Stimulated activated memory B cell treated with anti-CD40 and anti-IgM and Interleukin-4, amounts not matched to agents 10 μg/mL and 1 μg/mL and 100 μg/mL, for 72 hours (primary cell): ENCODE results near the gene SLIT1.

Source experiments
- ATAC-seq: fragments of 150-1000 bp; cut with Tn5 transposase; 2 replicates; pipeline ENCODE4 v1.10.0; 2021
- H3K27ac Mint-ChIP-seq: one replicate; pipeline ENCODE4 v1.8.0; 2022; ENCODE audit warnings: mild to moderate bottlenecking, mixed read lengths
- H3K27me3 Mint-ChIP-seq: one replicate; pipeline ENCODE4 v1.8.0; 2022; ENCODE audit warnings: mixed read lengths
- H3K36me3 Mint-ChIP-seq: one replicate; pipeline ENCODE4 v1.8.0; 2022; ENCODE audit warnings: mixed read lengths
- H3K4me1 Mint-ChIP-seq: one replicate; pipeline ENCODE4 v1.8.0; 2022; ENCODE audit warnings: mixed read lengths
- H3K4me3 Mint-ChIP-seq: one replicate; pipeline ENCODE4 v1.8.0; 2022; ENCODE audit warnings: mild to moderate bottlenecking, moderate library complexity, mixed read lengths
- H3K9me3 Mint-ChIP-seq: one replicate; pipeline ENCODE4 v1.8.0; 2022; ENCODE audit warnings: mixed read lengths

The SLIT1 gene

GRCh38 chr10:97168645-97169044 lies 17.1 kb downstream of the SLIT1 start:
- Mint-ChIP-seq H3K27ac (no peak overlapping the region), H3K36me3 (no peaks in the 10 kb centered on the region), H3K4me1 (no peaks in the 10 kb centered on the region), H3K4me3 (no peak overlapping the region), H3K27me3 (peaks cover 47% of the 10 kb centered on the region), H3K9me3 (no peaks in the 10 kb centered on the region)
- ATAC-seq = no peak

GRCh38 chr10:97165499-97165898 lies 20.3 kb downstream of the SLIT1 start:
- Mint-ChIP-seq H3K36me3 (no peaks in the 10 kb centered on the region), H3K9me3 (no peaks in the 10 kb centered on the region), H3K4me1 (no peaks in the 10 kb centered on the region), H3K27me3 (peaks cover 21% of the 10 kb centered on the region), H3K27ac (no peak overlapping the region), H3K4me3 (no peak overlapping the region)
- ATAC-seq = peak; percentile 29

GRCh38 chr10:97163781-97164501 lies 21.8 kb downstream of the SLIT1 start:
- H3K36me3 Mint-ChIP-seq = no peaks in the 10 kb centered on the region
- H3K27ac Mint-ChIP-seq = no peak overlapping the region
- H3K27me3 Mint-ChIP-seq = peaks cover 5% of the 10 kb centered on the region
- no peaks in the 10 kb centered on the region for H3K4me1 Mint-ChIP-seq
- H3K9me3 Mint-ChIP-seq = no peaks in the 10 kb centered on the region
- H3K4me3 Mint-ChIP-seq = no peak overlapping the region
- no peak for ATAC-seq

- H3K9me3 Mint-ChIP-seq = no peaks in the 10 kb centered on the region
- no peak overlapping the region for H3K4me3 Mint-ChIP-seq
- H3K36me3 Mint-ChIP-seq = no peaks in the 10 kb centered on the region
- no peak overlapping the region for H3K27ac Mint-ChIP-seq
- peaks cover 5% of the 10 kb centered on the region for H3K4me1 Mint-ChIP-seq
- H3K27me3 Mint-ChIP-seq = no peaks in the 10 kb centered on the region
- no peak for ATAC-seq
Measured at GRCh38 chr10:97163181-97163580, 22.6 kb downstream of the SLIT1 start.

GRCh38 chr10:97159646-97160305 lies 26.0 kb downstream of the SLIT1 start:
- Mint-ChIP-seq H3K9me3 (no peaks in the 10 kb centered on the region), H3K4me3 (no peak overlapping the region)

GRCh38 chr10:97157578-97158095 lies 28.1 kb downstream of the SLIT1 start:
- H3K4me1 Mint-ChIP-seq = peaks cover 15% of the 10 kb centered on the region
- ATAC-seq = peak; percentile 60
- no peaks in the 10 kb centered on the region for H3K27me3 Mint-ChIP-seq
- H3K9me3 Mint-ChIP-seq = no peaks in the 10 kb centered on the region
- H3K36me3 Mint-ChIP-seq = no peaks in the 10 kb centered on the region
- H3K4me3 Mint-ChIP-seq = no peak overlapping the region
- H3K27ac Mint-ChIP-seq = peak overlapping the region; percentile 15

More at GRCh38 chr10:97159646-97160305, 26.0 kb downstream of the SLIT1 start:
- H3K4me1 Mint-ChIP-seq = peaks cover 15% of the 10 kb centered on the region
- H3K27ac Mint-ChIP-seq = no peak overlapping the region
- no peak for ATAC-seq
- no peaks in the 10 kb centered on the region for H3K36me3 Mint-ChIP-seq
- no peaks in the 10 kb centered on the region for H3K27me3 Mint-ChIP-seq

- H3K4me1 Mint-ChIP-seq = peaks cover 15% of the 10 kb centered on the region
- no peaks in the 10 kb centered on the region for H3K9me3 Mint-ChIP-seq
- H3K36me3 Mint-ChIP-seq = no peaks in the 10 kb centered on the region
- ATAC-seq = no peak
- no peak overlapping the region for H3K27ac Mint-ChIP-seq
- H3K4me3 Mint-ChIP-seq = no peak overlapping the region
- H3K27me3 Mint-ChIP-seq = peaks cover 20% of the 10 kb centered on the region
Measured at GRCh38 chr10:97154781-97155180, 31.0 kb downstream of the SLIT1 start.

- Mint-ChIP-seq H3K27me3 (peaks cover 26% of the 10 kb centered on the region), H3K9me3 (no peaks in the 10 kb centered on the region), H3K4me3 (no peak overlapping the region), H3K4me1 (peaks cover 15% of the 10 kb centered on the region), H3K27ac (no peak overlapping the region), H3K36me3 (no peaks in the 10 kb centered on the region)
- ATAC-seq = no peak
Measured at GRCh38 chr10:97154162-97154561, 31.6 kb downstream of the SLIT1 start.

GRCh38 chr10:97153270-97153850 lies 32.4 kb downstream of the SLIT1 start:
- Mint-ChIP-seq H3K9me3 (no peaks in the 10 kb centered on the region), H3K27me3 (peaks cover 32% of the 10 kb centered on the region), H3K4me3 (no peak overlapping the region), H3K27ac (no peak overlapping the region), H3K36me3 (no peaks in the 10 kb centered on the region), H3K4me1 (peaks cover 12% of the 10 kb centered on the region)
- no peak for ATAC-seq

- Mint-ChIP-seq H3K4me3 (no peak overlapping the region), H3K27me3 (peaks cover 39% of the 10 kb centered on the region), H3K9me3 (no peaks in the 10 kb centered on the region), H3K4me1 (no peaks in the 10 kb centered on the region), H3K36me3 (no peaks in the 10 kb centered on the region), H3K27ac (no peak overlapping the region)
- ATAC-seq = no peak
Measured at GRCh38 chr10:97151307-97151914, 34.3 kb downstream of the SLIT1 start.

GRCh38 chr10:97150616-97151015 lies 35.1 kb downstream of the SLIT1 start:
- Mint-ChIP-seq H3K4me1 (no peaks in the 10 kb centered on the region), H3K4me3 (no peak overlapping the region)

GRCh38 chr10:97150013-97150595 lies 35.7 kb downstream of the SLIT1 start:
- Mint-ChIP-seq H3K9me3 (no peaks in the 10 kb centered on the region), H3K27ac (no peak overlapping the region), H3K36me3 (no peaks in the 10 kb centered on the region), H3K4me3 (no peak overlapping the region), H3K4me1 (no peaks in the 10 kb centered on the region), H3K27me3 (peaks cover 45% of the 10 kb centered on the region)
- no peak for ATAC-seq

More at GRCh38 chr10:97150616-97151015, 35.1 kb downstream of the SLIT1 start:
- H3K9me3 Mint-ChIP-seq = no peaks in the 10 kb centered on the region
- H3K27me3 Mint-ChIP-seq = peaks cover 45% of the 10 kb centered on the region
- H3K36me3 Mint-ChIP-seq = no peaks in the 10 kb centered on the region
- ATAC-seq = no peak
- H3K27ac Mint-ChIP-seq = no peak overlapping the region

GRCh38 chr10:97149079-97149531 lies 36.7 kb downstream of the SLIT1 start:
- no peak overlapping the region for H3K4me3 Mint-ChIP-seq
- ATAC-seq = no peak
- H3K36me3 Mint-ChIP-seq = no peaks in the 10 kb centered on the region
- H3K4me1 Mint-ChIP-seq = no peaks in the 10 kb centered on the region
- H3K27me3 Mint-ChIP-seq = peaks cover 45% of the 10 kb centered on the region
- no peaks in the 10 kb centered on the region for H3K9me3 Mint-ChIP-seq
- H3K27ac Mint-ChIP-seq = no peak overlapping the region

GRCh38 chr10:97144297-97144696 lies 41.5 kb downstream of the SLIT1 start:
- Mint-ChIP-seq H3K4me1 (no peaks in the 10 kb centered on the region), H3K36me3 (no peaks in the 10 kb centered on the region), H3K27me3 (peaks cover 48% of the 10 kb centered on the region), H3K4me3 (no peak overlapping the region), H3K9me3 (no peaks in the 10 kb centered on the region), H3K27ac (no peak overlapping the region)
- no peak for ATAC-seq

- Mint-ChIP-seq H3K36me3 (no peaks in the 10 kb centered on the region), H3K4me1 (no peaks in the 10 kb centered on the region), H3K27ac (no peak overlapping the region), H3K9me3 (no peaks in the 10 kb centered on the region), H3K27me3 (peaks cover 52% of the 10 kb centered on the region), H3K4me3 (no peak overlapping the region)
- ATAC-seq = no peak
Measured at GRCh38 chr10:97142834-97143233, 42.9 kb downstream of the SLIT1 start.
